ENCODE measurements around the gene BCL7C.

Gene BCL7C

DNA sequence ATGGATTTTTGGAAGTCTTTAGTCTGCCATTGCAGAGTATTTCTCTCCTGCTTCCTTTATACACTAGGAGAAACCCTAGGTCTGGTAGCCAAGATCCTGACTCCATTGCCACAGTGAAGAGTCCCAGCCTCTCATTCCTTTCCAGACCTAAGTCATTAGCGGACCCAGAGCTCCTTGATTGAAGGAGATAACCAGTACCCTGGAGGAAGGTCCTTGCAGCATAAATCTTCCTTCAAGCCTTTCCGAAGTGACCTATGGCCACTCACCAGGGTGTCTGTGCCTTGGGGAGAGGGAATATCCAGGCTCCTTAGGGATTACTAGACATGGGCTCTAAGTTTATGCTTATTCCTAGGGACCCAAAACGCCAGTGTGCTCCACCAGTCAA, 35.8 kb downstream of the BCL7C start:
- H3F3A ChIP-seq (ENCODE audit: insufficient read depth, low read length): no peaks in the 10 kb centered on the region
- TF ChIP-seq, protein P1, sequence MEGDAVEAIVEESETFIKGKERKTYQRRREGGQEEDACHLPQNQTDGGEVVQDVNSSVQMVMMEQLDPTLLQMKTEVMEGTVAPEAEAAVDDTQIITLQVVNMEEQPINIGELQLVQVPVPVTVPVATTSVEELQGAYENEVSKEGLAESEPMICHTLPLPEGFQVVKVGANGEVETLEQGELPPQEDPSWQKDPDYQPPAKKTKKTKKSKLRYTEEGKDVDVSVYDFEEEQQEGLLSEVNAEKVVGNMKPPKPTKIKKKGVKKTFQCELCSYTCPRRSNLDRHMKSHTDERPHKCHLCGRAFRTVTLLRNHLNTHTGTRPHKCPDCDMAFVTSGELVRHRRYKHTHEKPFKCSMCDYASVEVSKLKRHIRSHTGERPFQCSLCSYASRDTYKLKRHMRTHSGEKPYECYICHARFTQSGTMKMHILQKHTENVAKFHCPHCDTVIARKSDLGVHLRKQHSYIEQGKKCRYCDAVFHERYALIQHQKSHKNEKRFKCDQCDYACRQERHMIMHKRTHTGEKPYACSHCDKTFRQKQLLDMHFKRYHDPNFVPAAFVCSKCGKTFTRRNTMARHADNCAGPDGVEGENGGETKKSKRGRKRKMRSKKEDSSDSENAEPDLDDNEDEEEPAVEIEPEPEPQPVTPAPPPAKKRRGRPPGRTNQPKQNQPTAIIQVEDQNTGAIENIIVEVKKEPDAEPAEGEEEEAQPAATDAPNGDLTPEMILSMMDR (IDR thresholded peaks at IDR 0.05; ENCODE audit: low read length): no peak
- no peak for TF ChIP-seq EZH2 (IDR thresholded peaks at IDR 0.05; ENCODE audit: borderline replicate concordance, low read length)

DNA sequence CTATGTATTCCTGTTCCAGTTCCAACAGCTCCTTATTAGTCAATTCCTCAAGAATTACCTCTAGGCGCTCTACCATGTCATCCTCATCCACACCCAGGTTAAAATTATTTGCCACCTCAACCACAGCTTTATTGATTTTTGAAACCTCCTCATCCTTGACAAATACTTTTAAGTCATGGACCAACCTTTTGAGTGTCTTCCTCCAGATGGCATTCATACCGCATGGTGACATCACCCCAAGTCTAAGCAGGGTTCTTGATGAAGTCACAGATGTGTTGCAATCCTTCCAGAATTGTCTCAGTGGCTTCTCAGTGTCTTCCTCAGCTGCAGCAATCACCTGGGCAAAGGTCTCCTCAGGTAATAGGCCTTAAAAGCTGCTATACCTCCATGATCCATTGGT, 40.1 kb downstream of the BCL7C start:
- H3K27ac ChIP-seq (ENCODE audit: low read depth, low read length, poor library complexity, severe bottlenecking): no peak overlapping the region
- no peak overlapping the region for H3K4me2 ChIP-seq (ENCODE audit: low read length)
- H3F3A ChIP-seq (ENCODE audit: insufficient read depth, low read length): no peaks in the 10 kb centered on the region
- no peak overlapping the region for H2AFZ ChIP-seq (ENCODE audit: low read length)
- no peak overlapping the region for H3K4me3 ChIP-seq (ENCODE audit: low read depth, low read length, poor library complexity, severe bottlenecking)
- no peak overlapping the region for H3K9ac ChIP-seq (ENCODE audit: low read length)
- no peaks in the 10 kb centered on the region; the same call in 1 of the 2 replicates for H3K36me3 ChIP-seq (ENCODE audit: insufficient read depth, low read length)
- no peaks in the 10 kb centered on the region for H3K27me3 ChIP-seq (ENCODE audit: insufficient read depth, low read length)
- no peaks in the 10 kb centered on the region for H3K9me2 ChIP-seq (ENCODE audit: low read depth, low read length)
- no peaks in the 10 kb centered on the region for H3K9me3 ChIP-seq (ENCODE audit: low read length)
- TF ChIP-seq EZH2 (IDR thresholded peaks at IDR 0.05; ENCODE audit: borderline replicate concordance, low read length): no peak
- TF ChIP-seq, protein P1 (IDR thresholded peaks at IDR 0.05; ENCODE audit: low read length): no peak
- H4K20me1 ChIP-seq (ENCODE audit: insufficient read depth, low read length): no peaks in the 10 kb centered on the region
- H3K4me1 ChIP-seq (ENCODE audit: insufficient read depth, low read length, severe bottlenecking): no peaks in the 10 kb centered on the region
- no peaks in the 10 kb centered on the region for H3K79me2 ChIP-seq (ENCODE audit: insufficient read depth, low read length)

More for the DNA sequence above, 35.8 kb downstream of the BCL7C start:
- Histone ChIP-seq H3K4me2 (ENCODE audit: low read length) (no peak overlapping the region), H3K27ac (ENCODE audit: low read depth, low read length, poor library complexity, severe bottlenecking) (no peak overlapping the region), H3K79me2 (ENCODE audit: insufficient read depth, low read length) (no peaks in the 10 kb centered on the region), H3K36me3 (ENCODE audit: insufficient read depth, low read length) (no peaks in the 10 kb centered on the region; the same call in 1 of the 2 replicates), H2AFZ (ENCODE audit: low read length) (no peak overlapping the region), H3K9me3 (ENCODE audit: low read length) (0 out of 2 replicates have a peak, but pooled peaks cover 1% of the 10 kb centered on the region), H3K9me2 (ENCODE audit: low read depth, low read length) (no peaks in the 10 kb centered on the region), H3K27me3 (ENCODE audit: insufficient read depth, low read length) (no peaks in the 10 kb centered on the region), H3K4me1 (ENCODE audit: insufficient read depth, low read length, severe bottlenecking) (no peaks in the 10 kb centered on the region), H3K4me3 (ENCODE audit: low read depth, low read length, poor library complexity, severe bottlenecking) (no peak overlapping the region), H4K20me1 (ENCODE audit: insufficient read depth, low read length) (no peaks in the 10 kb centered on the region), H3K9ac (ENCODE audit: low read length) (no peak overlapping the region)

DNA sequence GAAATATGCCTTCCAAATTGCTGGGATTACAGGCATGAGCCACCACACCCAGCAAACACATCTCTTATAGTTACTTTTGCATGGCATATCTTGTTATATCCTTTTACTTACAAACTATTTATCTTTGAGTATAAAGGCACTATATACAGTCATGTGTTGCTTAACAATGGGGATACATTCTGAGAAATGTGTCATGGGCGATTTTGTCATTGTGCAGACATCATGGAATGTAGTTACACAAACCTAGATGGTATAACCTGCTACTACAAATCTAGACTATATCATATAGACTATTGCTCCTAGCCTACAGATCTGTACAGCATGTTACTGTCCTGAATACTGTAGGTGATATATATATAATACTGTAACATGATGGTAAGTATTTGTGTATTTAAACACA, 43.6 kb downstream of the BCL7C start:
- H3K4me3 ChIP-seq (ENCODE audit: low read depth, low read length, poor library complexity, severe bottlenecking): no peak overlapping the region
- H3K27ac ChIP-seq (ENCODE audit: low read depth, low read length, poor library complexity, severe bottlenecking): no peak overlapping the region
- no peaks in the 10 kb centered on the region for H3K9me3 ChIP-seq (ENCODE audit: low read length)
- no peaks in the 10 kb centered on the region for H3K27me3 ChIP-seq (ENCODE audit: insufficient read depth, low read length)
- H3K79me2 ChIP-seq (ENCODE audit: insufficient read depth, low read length): no peaks in the 10 kb centered on the region
- H2AFZ ChIP-seq (ENCODE audit: low read length): no peak overlapping the region
- H3K36me3 ChIP-seq (ENCODE audit: insufficient read depth, low read length): no peaks in the 10 kb centered on the region; the same call in 1 of the 2 replicates
- no peaks in the 10 kb centered on the region for H3F3A ChIP-seq (ENCODE audit: insufficient read depth, low read length)
- H3K4me2 ChIP-seq (ENCODE audit: low read length): no peak overlapping the region
- TF ChIP-seq EZH2 (IDR thresholded peaks at IDR 0.05; ENCODE audit: borderline replicate concordance, low read length): no peak
- TF ChIP-seq, protein P1 (IDR thresholded peaks at IDR 0.05; ENCODE audit: low read length): no peak
- no peak overlapping the region for H3K9ac ChIP-seq (ENCODE audit: low read length)
- peaks cover 1% of the 10 kb centered on the region for H3K4me1 ChIP-seq (ENCODE audit: insufficient read depth, low read length, severe bottlenecking)
- H3K9me2 ChIP-seq (ENCODE audit: low read depth, low read length): no peaks in the 10 kb centered on the region
- no peaks in the 10 kb centered on the region for H4K20me1 ChIP-seq (ENCODE audit: insufficient read depth, low read length)

Measured in OCI-LY1 (cell line).